ENCODE results near the gene LRRFIP2.

LRRFIP2 gene

GRCh38 chr3:37096975-37097374 is 77.4 kb downstream of the LRRFIP2 start:
- DNase-seq (ENCODE audit: low read depth): no peak

DNA sequence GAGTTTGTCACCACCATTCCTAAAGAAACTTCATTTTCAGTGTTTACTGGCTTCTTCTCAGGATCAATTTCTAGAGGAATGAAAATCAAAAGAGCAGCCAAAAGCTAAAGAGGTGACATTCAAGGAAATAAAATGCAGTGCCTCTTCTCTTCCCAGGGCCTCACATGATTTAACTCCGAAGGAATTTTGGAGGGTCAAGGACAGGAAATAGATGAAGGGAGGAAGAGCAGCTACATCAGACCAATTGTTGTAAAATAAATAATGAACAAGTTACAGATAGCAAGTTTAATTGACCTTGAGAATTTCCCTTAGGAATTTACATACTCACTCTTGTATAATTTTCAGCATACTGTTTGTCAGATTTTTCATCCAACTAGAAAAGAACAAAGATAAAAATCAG is 78.1 kb downstream of the LRRFIP2 start:
- H3K9ac ChIP-seq (ENCODE audit: low read length): peak overlapping the region; percentile 43
- H3K4me3 ChIP-seq (ENCODE audit: low read length): no peak overlapping the region
- H3K9me3 ChIP-seq (ENCODE audit: control insufficient read depth, low read length): no peaks in the 10 kb centered on the region
- DNase-seq (ENCODE audit: low read depth): peak; percentile 65
- peaks cover 23% of the 10 kb centered on the region for H3K4me1 ChIP-seq (ENCODE audit: control insufficient read depth, insufficient read depth, low read length)
- peaks cover 30% of the 10 kb centered on the region for H3K36me3 ChIP-seq (ENCODE audit: control insufficient read depth, insufficient read depth, low read length, severe bottlenecking)
- no peaks in the 10 kb centered on the region for H3K27me3 ChIP-seq (replicated peaks; ENCODE audit: control insufficient read depth, insufficient read depth, low read length)

More at GRCh38 chr3:37096975-37097374, 77.4 kb downstream of the LRRFIP2 start:
- H3K4me3 ChIP-seq (ENCODE audit: low read length): no peak overlapping the region
- no peaks in the 10 kb centered on the region for H3K9me3 ChIP-seq (ENCODE audit: control insufficient read depth, low read length)
- H3K9ac ChIP-seq (ENCODE audit: low read length): peak overlapping the region; percentile 43
- no peaks in the 10 kb centered on the region for H3K27me3 ChIP-seq (replicated peaks; ENCODE audit: control insufficient read depth, insufficient read depth, low read length)
- peaks cover 23% of the 10 kb centered on the region for H3K4me1 ChIP-seq (ENCODE audit: control insufficient read depth, insufficient read depth, low read length)
- peaks cover 25% of the 10 kb centered on the region for H3K36me3 ChIP-seq (ENCODE audit: control insufficient read depth, insufficient read depth, low read length, severe bottlenecking)

- H3K4me1 ChIP-seq (ENCODE audit: control insufficient read depth, insufficient read depth, low read length): peaks cover 23% of the 10 kb centered on the region
- DNase-seq (ENCODE audit: low read depth): no peak
Measured at GRCh38 chr3:37094636-37095035, 79.7 kb downstream of the LRRFIP2 start.

GRCh38 chr3:37093481-37093880 is 80.9 kb downstream of the LRRFIP2 start:
- peaks cover 53% of the 10 kb centered on the region for H3K36me3 ChIP-seq (ENCODE audit: control insufficient read depth, insufficient read depth, low read length, severe bottlenecking)
- peaks cover 20% of the 10 kb centered on the region for H3K4me1 ChIP-seq (ENCODE audit: control insufficient read depth, insufficient read depth, low read length)
- no peak overlapping the region for H3K9ac ChIP-seq (ENCODE audit: low read length)
- no peaks in the 10 kb centered on the region for H3K9me3 ChIP-seq (ENCODE audit: control insufficient read depth, low read length)
- H3K4me3 ChIP-seq (ENCODE audit: low read length): no peak overlapping the region
- DNase-seq (ENCODE audit: low read depth): no peak
- H3K27me3 ChIP-seq (replicated peaks; ENCODE audit: control insufficient read depth, insufficient read depth, low read length): no peaks in the 10 kb centered on the region

More at GRCh38 chr3:37094636-37095035, 79.7 kb downstream of the LRRFIP2 start:
- no peak overlapping the region for H3K4me3 ChIP-seq (ENCODE audit: low read length)
- no peaks in the 10 kb centered on the region for H3K27me3 ChIP-seq (replicated peaks; ENCODE audit: control insufficient read depth, insufficient read depth, low read length)
- H3K9me3 ChIP-seq (ENCODE audit: control insufficient read depth, low read length): no peaks in the 10 kb centered on the region
- peaks cover 46% of the 10 kb centered on the region for H3K36me3 ChIP-seq (ENCODE audit: control insufficient read depth, insufficient read depth, low read length, severe bottlenecking)
- no peak overlapping the region for H3K9ac ChIP-seq (ENCODE audit: low read length)

DNA sequence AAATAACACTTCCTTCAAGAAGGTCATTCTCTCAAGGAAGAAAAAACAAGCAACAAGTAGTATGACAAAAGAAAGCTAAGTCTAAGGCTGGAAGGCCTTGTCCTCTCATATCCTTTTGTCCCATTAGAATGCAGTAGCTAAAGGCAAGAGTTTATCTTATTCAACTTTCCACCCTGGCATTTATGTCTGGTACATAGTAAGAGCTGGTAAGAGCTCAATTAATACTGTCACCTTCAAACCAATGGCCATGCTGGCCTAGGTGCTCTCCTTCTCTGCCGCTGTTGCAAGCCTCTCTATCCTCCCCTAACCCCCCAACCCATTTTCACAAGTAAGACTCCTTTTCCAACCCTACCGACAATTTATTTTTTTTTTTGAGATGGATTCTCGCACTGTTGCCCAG is 81.9 kb downstream of the LRRFIP2 start:
- Histone ChIP-seq H3K4me1 (ENCODE audit: control insufficient read depth, insufficient read depth, low read length) (peaks cover 17% of the 10 kb centered on the region), H3K9me3 (ENCODE audit: control insufficient read depth, low read length) (no peaks in the 10 kb centered on the region), H3K27me3 (replicated peaks; ENCODE audit: control insufficient read depth, insufficient read depth, low read length) (no peaks in the 10 kb centered on the region), H3K36me3 (ENCODE audit: control insufficient read depth, insufficient read depth, low read length, severe bottlenecking) (peaks cover 61% of the 10 kb centered on the region), H3K9ac (ENCODE audit: low read length) (no peak overlapping the region), H3K4me3 (ENCODE audit: low read length) (no peak overlapping the region)
- DNase-seq (ENCODE audit: low read depth): no peak

- DNase-seq (ENCODE audit: low read depth): no peak
Measured at GRCh38 chr3:37087870-37088269, 86.5 kb downstream of the LRRFIP2 start.

GRCh38 chr3:37086918-37087317 is 87.5 kb downstream of the LRRFIP2 start:
- H3K9me3 ChIP-seq (ENCODE audit: control insufficient read depth, low read length): no peaks in the 10 kb centered on the region
- H3K4me3 ChIP-seq (ENCODE audit: low read length): no peak overlapping the region
- DNase-seq (ENCODE audit: low read depth): no peak
- H3K36me3 ChIP-seq (ENCODE audit: control insufficient read depth, insufficient read depth, low read length, severe bottlenecking): peaks cover 58% of the 10 kb centered on the region
- H3K9ac ChIP-seq (ENCODE audit: low read length): no peak overlapping the region
- no peaks in the 10 kb centered on the region for H3K4me1 ChIP-seq (ENCODE audit: control insufficient read depth, insufficient read depth, low read length)
- no peaks in the 10 kb centered on the region for H3K27me3 ChIP-seq (replicated peaks; ENCODE audit: control insufficient read depth, insufficient read depth, low read length)

More at GRCh38 chr3:37087870-37088269, 86.5 kb downstream of the LRRFIP2 start:
- Histone ChIP-seq H3K4me1 (ENCODE audit: control insufficient read depth, insufficient read depth, low read length) (no peaks in the 10 kb centered on the region), H3K27me3 (replicated peaks; ENCODE audit: control insufficient read depth, insufficient read depth, low read length) (no peaks in the 10 kb centered on the region), H3K4me3 (ENCODE audit: low read length) (no peak overlapping the region), H3K36me3 (ENCODE audit: control insufficient read depth, insufficient read depth, low read length, severe bottlenecking) (peaks cover 58% of the 10 kb centered on the region), H3K9ac (ENCODE audit: low read length) (no peak overlapping the region), H3K9me3 (ENCODE audit: control insufficient read depth, low read length) (no peaks in the 10 kb centered on the region)

DNA sequence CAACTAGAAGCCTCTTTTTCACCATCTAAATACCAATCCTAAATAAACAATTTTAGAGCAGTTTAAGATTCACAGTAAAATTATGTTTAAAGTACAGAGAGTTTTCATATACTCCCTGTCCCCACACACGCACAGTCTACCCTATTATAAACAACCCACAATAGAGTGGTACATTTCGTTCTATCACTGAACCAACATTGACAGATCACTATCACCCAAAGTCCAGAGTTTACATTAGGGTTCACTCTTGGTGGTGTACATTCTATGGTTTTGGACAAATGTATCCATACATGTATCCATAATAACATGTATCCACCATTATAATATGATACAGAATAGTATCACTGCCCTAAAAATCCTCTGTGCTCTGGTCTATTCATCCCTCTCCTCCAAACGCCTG is 92.1 kb downstream of the LRRFIP2 start:
- Histone ChIP-seq H3K4me3 (ENCODE audit: low read length) (no peak overlapping the region), H3K9me3 (ENCODE audit: control insufficient read depth, low read length) (no peaks in the 10 kb centered on the region), H3K27me3 (replicated peaks; ENCODE audit: control insufficient read depth, insufficient read depth, low read length) (no peaks in the 10 kb centered on the region), H3K4me1 (ENCODE audit: control insufficient read depth, insufficient read depth, low read length) (no peaks in the 10 kb centered on the region), H3K36me3 (ENCODE audit: control insufficient read depth, insufficient read depth, low read length, severe bottlenecking) (peaks cover 61% of the 10 kb centered on the region), H3K9ac (ENCODE audit: low read length) (no peak overlapping the region)
- DNase-seq (ENCODE audit: low read depth): no peak

- DNase-seq (ENCODE audit: low read depth): peak; percentile 51
- Histone ChIP-seq H3K27me3 (replicated peaks; ENCODE audit: control insufficient read depth, insufficient read depth, low read length) (no peaks in the 10 kb centered on the region), H3K9me3 (ENCODE audit: control insufficient read depth, low read length) (no peaks in the 10 kb centered on the region), H3K9ac (ENCODE audit: low read length) (peak overlapping the region; percentile 50), H3K4me3 (ENCODE audit: low read length) (no peak overlapping the region), H3K36me3 (ENCODE audit: control insufficient read depth, insufficient read depth, low read length, severe bottlenecking) (peaks cover 47% of the 10 kb centered on the region), H3K4me1 (ENCODE audit: control insufficient read depth, insufficient read depth, low read length) (peaks cover 40% of the 10 kb centered on the region)
Measured at GRCh38 chr3:37075955-37076354, 98.4 kb downstream of the LRRFIP2 start.

DNA sequence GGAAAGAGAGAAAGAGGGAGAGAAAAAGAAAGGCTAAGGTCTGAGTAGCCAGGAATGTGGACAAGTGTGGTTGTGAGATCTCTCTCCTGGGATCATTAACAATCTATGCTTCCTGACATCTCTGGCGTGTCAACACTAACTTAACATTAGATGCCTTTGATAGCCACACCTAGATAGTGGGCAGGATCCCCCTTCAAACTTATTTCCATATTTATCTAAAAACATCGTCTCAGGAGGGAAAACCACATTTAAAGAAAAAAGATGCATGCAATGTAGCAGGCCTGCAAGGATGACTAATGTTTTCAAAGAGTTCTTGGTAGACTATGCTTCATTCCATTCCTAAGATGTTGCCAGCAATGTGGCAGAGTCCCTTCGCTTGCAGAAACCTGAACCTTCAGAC is 100.2 kb downstream of the LRRFIP2 start:
- Histone ChIP-seq H3K9ac (ENCODE audit: low read length) (peak overlapping the region; percentile 80), H3K27me3 (replicated peaks; ENCODE audit: control insufficient read depth, insufficient read depth, low read length) (no peaks in the 10 kb centered on the region), H3K9me3 (ENCODE audit: control insufficient read depth, low read length) (no peaks in the 10 kb centered on the region), H3K36me3 (ENCODE audit: control insufficient read depth, insufficient read depth, low read length, severe bottlenecking) (peaks cover 43% of the 10 kb centered on the region), H3K4me1 (ENCODE audit: control insufficient read depth, insufficient read depth, low read length) (peaks cover 40% of the 10 kb centered on the region), H3K4me3 (ENCODE audit: low read length) (no peak overlapping the region)
- peak; percentile 87 for DNase-seq (ENCODE audit: low read depth)

- Histone ChIP-seq H3K4me3 (ENCODE audit: low read length) (peak overlapping the region; percentile 64), H3K9ac (ENCODE audit: low read length) (peak overlapping the region; percentile 80), H3K4me1 (ENCODE audit: control insufficient read depth, insufficient read depth, low read length) (peaks cover 40% of the 10 kb centered on the region), H3K9me3 (ENCODE audit: control insufficient read depth, low read length) (no peaks in the 10 kb centered on the region), H3K36me3 (ENCODE audit: control insufficient read depth, insufficient read depth, low read length, severe bottlenecking) (peaks cover 43% of the 10 kb centered on the region), H3K27me3 (replicated peaks; ENCODE audit: control insufficient read depth, insufficient read depth, low read length) (no peaks in the 10 kb centered on the region)
- peak; percentile 88 for DNase-seq (ENCODE audit: low read depth)
Measured at GRCh38 chr3:37072892-37073291, 101.5 kb downstream of the LRRFIP2 start.

DNA sequence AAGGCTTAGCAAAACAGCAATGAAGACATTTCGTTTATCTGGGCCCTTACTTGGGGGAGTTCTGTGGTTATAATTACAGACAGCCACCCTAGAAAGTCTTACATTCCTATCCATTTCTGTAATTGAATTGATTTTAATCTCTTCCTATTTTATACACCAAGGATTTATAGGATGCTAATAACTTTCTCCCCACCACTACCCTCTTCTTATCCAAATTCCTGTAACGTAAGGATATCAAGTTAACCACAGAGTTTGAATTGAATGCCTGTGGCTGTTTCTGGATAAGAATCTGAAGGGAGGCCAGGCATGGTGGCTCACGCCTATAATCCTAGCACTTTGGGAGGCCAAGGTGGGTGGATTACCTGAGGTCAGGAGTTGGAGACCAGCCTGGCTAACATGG is 102.5 kb downstream of the LRRFIP2 start:
- no peak overlapping the region for H3K9ac ChIP-seq (ENCODE audit: low read length)
- no peaks in the 10 kb centered on the region for H3K27me3 ChIP-seq (replicated peaks; ENCODE audit: control insufficient read depth, insufficient read depth, low read length)
- H3K9me3 ChIP-seq (ENCODE audit: control insufficient read depth, low read length): no peaks in the 10 kb centered on the region
- H3K4me1 ChIP-seq (ENCODE audit: control insufficient read depth, insufficient read depth, low read length): peaks cover 40% of the 10 kb centered on the region
- H3K36me3 ChIP-seq (ENCODE audit: control insufficient read depth, insufficient read depth, low read length, severe bottlenecking): peaks cover 36% of the 10 kb centered on the region
- no peak overlapping the region for H3K4me3 ChIP-seq (ENCODE audit: low read length)
- DNase-seq (ENCODE audit: low read depth): peak; percentile 19
